Nephron (organoid): ENCODE data around the gene AFDN.

Experiments used
- H3K27ac Mint-ChIP-seq, 3 experiments: 2 replicates each; pipeline ENCODE4 v1.8.0; 2020; ENCODE audit warnings: mixed read lengths in 3 of 3, mild to moderate bottlenecking in 2 of 3, moderate library complexity in 1 of 3
- H3K27me3 Mint-ChIP-seq: 2 replicates; pipeline ENCODE4 v1.8.0; 2021; ENCODE audit warnings: low read depth, mild to moderate bottlenecking, moderate library complexity, mixed read lengths
- H3K36me3 Mint-ChIP-seq: 2 replicates; pipeline ENCODE4 v1.8.0; 2020; ENCODE audit warnings: low read depth, mixed read lengths
- H3K4me1 Mint-ChIP-seq: 2 replicates; pipeline ENCODE4 v1.8.0; 2020; ENCODE audit warnings: mixed read lengths
- H3K4me3 Mint-ChIP-seq, 3 experiments: 2 replicates each; pipeline ENCODE4 v1.8.0; 2020; ENCODE audit warnings: mild to moderate bottlenecking in 3 of 3, mixed read lengths in 3 of 3, moderate library complexity in 2 of 3
- H3K9me3 Mint-ChIP-seq: 2 replicates; pipeline ENCODE4 v1.8.0; 2020; ENCODE audit warnings: mixed read lengths
- TF ChIP-seq, protein P1 (sequence below), 3 experiments: fragments of 200-600 bp; sonication (generic); IDR thresholded peaks; one replicate each; pipeline ENCODE4 v1.5.0; 2021; ENCODE audit warnings: antibody characterized with exemption in 3 of 3; ENCODE audit not compliant: unreplicated experiment in 3 of 3

AFDN gene

GRCh38 chr6:168016721-168017525, 190.2 kb downstream of the AFDN start:
- peaks cover 31% of the 10 kb centered on the region for H3K9me3 Mint-ChIP-seq
- H3K36me3 Mint-ChIP-seq: peaks cover 8% of the 10 kb centered on the region
- TF ChIP-seq, protein P1, sequence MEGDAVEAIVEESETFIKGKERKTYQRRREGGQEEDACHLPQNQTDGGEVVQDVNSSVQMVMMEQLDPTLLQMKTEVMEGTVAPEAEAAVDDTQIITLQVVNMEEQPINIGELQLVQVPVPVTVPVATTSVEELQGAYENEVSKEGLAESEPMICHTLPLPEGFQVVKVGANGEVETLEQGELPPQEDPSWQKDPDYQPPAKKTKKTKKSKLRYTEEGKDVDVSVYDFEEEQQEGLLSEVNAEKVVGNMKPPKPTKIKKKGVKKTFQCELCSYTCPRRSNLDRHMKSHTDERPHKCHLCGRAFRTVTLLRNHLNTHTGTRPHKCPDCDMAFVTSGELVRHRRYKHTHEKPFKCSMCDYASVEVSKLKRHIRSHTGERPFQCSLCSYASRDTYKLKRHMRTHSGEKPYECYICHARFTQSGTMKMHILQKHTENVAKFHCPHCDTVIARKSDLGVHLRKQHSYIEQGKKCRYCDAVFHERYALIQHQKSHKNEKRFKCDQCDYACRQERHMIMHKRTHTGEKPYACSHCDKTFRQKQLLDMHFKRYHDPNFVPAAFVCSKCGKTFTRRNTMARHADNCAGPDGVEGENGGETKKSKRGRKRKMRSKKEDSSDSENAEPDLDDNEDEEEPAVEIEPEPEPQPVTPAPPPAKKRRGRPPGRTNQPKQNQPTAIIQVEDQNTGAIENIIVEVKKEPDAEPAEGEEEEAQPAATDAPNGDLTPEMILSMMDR (IDR thresholded peaks at IDR 0.05; ENCODE audit: unreplicated experiment in 3 of 3): no peak
- peak overlapping the region in 1 of 3 experiments; percentile 19 for H3K4me3 Mint-ChIP-seq
- peaks cover 45% of the 10 kb centered on the region for H3K4me1 Mint-ChIP-seq
- peak overlapping the region; percentile 74 to 92 (median 85) for H3K27ac Mint-ChIP-seq
- no peaks in the 10 kb centered on the region for H3K27me3 Mint-ChIP-seq

DNA sequence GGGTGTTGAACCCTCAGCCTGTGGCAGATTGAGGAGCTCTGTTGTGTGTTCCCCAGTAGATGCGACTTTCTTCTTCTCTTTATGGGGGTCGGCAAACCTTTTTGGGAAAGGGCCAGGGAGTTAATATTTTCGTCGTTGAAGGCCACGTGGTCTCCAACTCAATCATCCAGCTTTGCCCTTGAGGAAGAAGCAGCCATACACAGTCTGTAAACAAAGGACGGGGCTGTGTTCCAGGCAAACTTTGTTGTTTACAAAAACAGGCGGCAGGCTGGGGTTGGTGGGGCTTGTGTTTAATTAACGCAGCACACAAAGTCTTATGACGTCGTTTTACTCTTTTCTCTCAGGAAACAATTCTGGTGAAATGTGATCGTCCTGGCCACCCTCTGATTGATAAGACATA, 190.9 kb downstream of the AFDN start:
- H3K4me1 Mint-ChIP-seq: peaks cover 50% of the 10 kb centered on the region
- peaks cover 5% of the 10 kb centered on the region for H3K36me3 Mint-ChIP-seq
- H3K4me3 Mint-ChIP-seq: no peak overlapping the region
- TF ChIP-seq, protein P1 (IDR thresholded peaks at IDR 0.05; ENCODE audit: unreplicated experiment in 3 of 3): no peak
- H3K9me3 Mint-ChIP-seq: peaks cover 29% of the 10 kb centered on the region
- H3K27ac Mint-ChIP-seq: peak overlapping the region; percentile 74 to 92 (median 77)
- no peaks in the 10 kb centered on the region for H3K27me3 Mint-ChIP-seq

DNA sequence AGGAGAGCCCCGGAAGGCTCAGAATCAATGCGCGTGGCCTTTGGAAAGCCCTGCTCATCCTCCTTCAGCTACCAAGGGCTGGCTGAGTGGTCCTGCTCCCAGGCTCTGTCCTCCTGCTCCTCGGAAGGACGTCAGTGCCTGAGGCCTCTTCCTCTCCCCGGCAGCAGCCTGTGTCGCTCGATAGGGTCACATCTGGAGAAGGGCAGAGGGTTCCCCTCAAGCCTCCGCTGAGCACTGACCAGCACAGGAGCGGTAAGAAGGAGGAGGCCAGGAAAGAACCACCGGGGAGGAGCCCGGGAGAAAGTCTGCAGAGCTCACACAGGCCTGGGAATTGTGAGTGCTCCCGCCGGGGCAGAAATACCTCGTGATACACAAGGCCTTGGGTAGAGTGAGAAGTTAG, 192.0 kb downstream of the AFDN start:
- Mint-ChIP-seq H3K9me3 (peaks cover 29% of the 10 kb centered on the region), H3K27me3 (no peaks in the 10 kb centered on the region), H3K4me3 (no peak overlapping the region), H3K36me3 (peaks cover 5% of the 10 kb centered on the region), H3K4me1 (peaks cover 49% of the 10 kb centered on the region), H3K27ac (no peak overlapping the region)
- TF ChIP-seq, protein P1 (IDR thresholded peaks at IDR 0.05; ENCODE audit: unreplicated experiment in 3 of 3): no peak

- peaks cover 5% of the 10 kb centered on the region for H3K36me3 Mint-ChIP-seq
- H3K9me3 Mint-ChIP-seq: peaks cover 23% of the 10 kb centered on the region
- H3K27me3 Mint-ChIP-seq: peaks cover 4% of the 10 kb centered on the region
- peaks cover 41% of the 10 kb centered on the region for H3K4me1 Mint-ChIP-seq
- H3K4me3 Mint-ChIP-seq: no peak overlapping the region
- TF ChIP-seq, protein P1 (IDR thresholded peaks at IDR 0.05; ENCODE audit: unreplicated experiment in 3 of 3): no peak
- H3K27ac Mint-ChIP-seq: peak overlapping the region in 1 of 3 experiments; percentile 16
Measured at GRCh38 chr6:168020242-168020641, 193.5 kb downstream of the AFDN start.

DNA sequence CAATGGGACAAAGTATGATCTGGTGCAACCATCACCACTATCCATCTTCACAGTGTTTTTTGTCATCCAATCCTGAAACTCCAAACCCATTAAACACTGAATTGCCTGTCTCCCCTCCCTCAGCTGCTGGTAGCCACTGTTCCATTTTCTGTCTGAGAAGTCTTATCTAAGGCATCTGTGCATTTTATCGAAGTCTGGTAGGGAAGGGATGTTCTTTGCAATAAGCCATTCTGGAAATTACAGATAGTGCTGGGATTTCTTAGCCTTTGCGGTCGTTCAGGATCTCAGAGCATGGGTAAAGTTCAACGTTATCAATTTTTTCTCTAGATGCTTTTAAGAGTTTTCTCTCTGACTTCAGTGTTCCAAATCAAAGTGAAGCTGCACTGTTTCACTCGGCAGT, 194.9 kb downstream of the AFDN start:
- H3K27me3 Mint-ChIP-seq: peaks cover 4% of the 10 kb centered on the region

More for the DNA sequence above, 194.9 kb downstream of the AFDN start:
- TF ChIP-seq, protein P1 (IDR thresholded peaks at IDR 0.05; ENCODE audit: unreplicated experiment in 3 of 3): no peak
- no peak overlapping the region for H3K27ac Mint-ChIP-seq
- H3K4me1 Mint-ChIP-seq: peaks cover 32% of the 10 kb centered on the region
- peaks cover 14% of the 10 kb centered on the region for H3K9me3 Mint-ChIP-seq
- peaks cover 5% of the 10 kb centered on the region for H3K36me3 Mint-ChIP-seq
- no peak overlapping the region for H3K4me3 Mint-ChIP-seq
